GM10248 (cell line): ENCODE data around the gene TGM1.

Experiments used
- CTCF ChIA-PET: fragments of 300-600 bp; sonication (Branson Sonifier 250); formaldehyde crosslinking; extraction: SDS; loops from one replicate; lab custom pipeline; 2021; ENCODE audit warnings: antibody characterized with exemption; lab: Yijun Ruan, JAX
- POLR2A ChIA-PET: fragments of 350-650 bp; sonication (Branson Sonifier 250); formaldehyde crosslinking; extraction: SDS; loops from one replicate; lab custom pipeline; 2020; ENCODE audit warnings: antibody characterized with exemption; lab: Yijun Ruan, JAX
- DNase-seq: peaks from one replicate; pipeline ENCODE4 v3.0.0; 2012; ENCODE audit errors: extremely low spot score
- CTCF ChIP-seq: IDR thresholded peaks from 2 replicates; pipeline ENCODE4 v1.5.1; 2012; ENCODE audit warnings: mild to moderate bottlenecking, low read depth; ENCODE audit errors: extremely low read depth, missing control alignments, control extremely low read depth

The TGM1 gene

GRCh38 chr14:24273422-24273998, 10.5 kb upstream of the TGM1 start:
- CTCF ChIA-PET = interaction anchor here (0.7 to 8.0 kb wide), 12 partner anchors 17 to 112 kb away, joined by 3 to 68 read pairs (median 5); partner anchors contain the start of genes CIDEB, IRF9, LTB4R and LTB4R2

GRCh38 chr14:24272467-24272866, 9.5 kb upstream of the TGM1 start:
- CTCF ChIA-PET = interaction anchor here (0.7 to 9.2 kb wide), 8 partner anchors 9 to 61 kb away, joined by 3 to 68 read pairs (median 35); partner anchors contain the start of genes CIDEB, LTB4R2 and TINF2
- DNase-seq = no peak

More at GRCh38 chr14:24273422-24273998, 10.5 kb upstream of the TGM1 start:
- DNase-seq = no peak
- POLR2A ChIA-PET = interaction anchor here (1.5 kb wide), 1 partner anchor 31 kb away, joined by 12 read pairs; the partner anchor contains the start of gene TINF2
- no peak for TF ChIP-seq CTCF

GRCh38 chr14:24271834-24272263, 8.9 kb upstream of the TGM1 start:
- ChIA-PET CTCF (interaction anchor here (0.7 to 9.2 kb wide), 15 partner anchors 9 to 159 kb away, joined by 3 to 68 read pairs (median 6); partner anchors contain the start of genes CHMP4A, CIDEB, IRF9 and KHNYN), POLR2A (interaction anchor here (1.2 to 2.0 kb wide), 4 partner anchors 10 to 29 kb away, joined by 6 to 13 read pairs (median 8); partner anchors contain the start of gene TINF2)
- no peak for DNase-seq
- TF ChIP-seq CTCF = no peak

More at GRCh38 chr14:24272467-24272866, 9.5 kb upstream of the TGM1 start:
- POLR2A ChIA-PET = no interaction called here
- no peak for TF ChIP-seq CTCF

GRCh38 chr14:24271134-24271833, 8.3 kb upstream of the TGM1 start, which contains the start of gene RABGGTA:
Gene RABGGTA, minus strand, starts transcription at chr14:24271597. Its CDS starts 482 bp downstream, at chr14:24271115.
- POLR2A ChIA-PET = interaction anchor here (0.5 to 2.0 kb wide), 8 partner anchors 10 to 159 kb away, joined by 3 to 13 read pairs (median 5); partner anchors contain the start of genes CBLN3, KHNYN and TINF2
- CTCF ChIA-PET = interaction anchor here (0.8 to 9.2 kb wide), 27 partner anchors 9 to 161 kb away, joined by 3 to 68 read pairs (median 6); partner anchors contain the start of genes CHMP4A, CIDEB, DCAF11 and DHRS1
- TF ChIP-seq CTCF = peak; percentile 88
- DNase-seq = peak; percentile 96

- no peak for DNase-seq
- ChIA-PET POLR2A (interaction anchor here (0.7 to 2.0 kb wide), 7 partner anchors 9 to 159 kb away, joined by 3 to 13 read pairs (median 6); partner anchors contain the start of genes CBLN3, KHNYN and TINF2), CTCF (interaction anchor here (0.8 to 9.2 kb wide), 24 partner anchors 8 to 161 kb away, joined by 3 to 68 read pairs (median 8); partner anchors contain the start of genes CHMP4A, CIDEB, DCAF11 and DHRS1)
Measured at GRCh38 chr14:24270537-24271133, 7.7 kb upstream of the TGM1 start.

More at GRCh38 chr14:24270537-24271133, 7.7 kb upstream of the TGM1 start:
- no peak for TF ChIP-seq CTCF
